Peyer's patch (tissue), 4 donors: ENCODE measurements around the gene SIGLEC9. TPM values are rescaled to one million over a fixed set of nuclear protein-coding genes. Genes with fewer than 3 reads are reported as not detected.
"Not testable (repeated sequence)": the region's sequence is repeated elsewhere in the genome, so short reads cannot be mapped to it uniquely, and the experiment has no call there.

Experiments used
- DNase-seq, 3 donors: peaks; one replicate each; pipeline ENCODE4 v3.0.0-alpha.2; 2017 to 2019
- H3K27ac ChIP-seq, 4 donors: fragments of 200-600 bp; sonication (generic); one replicate each; pipeline ENCODE4 v1.5.1; 2016 to 2019
- H3K27me3 ChIP-seq, 2 donors: fragments of 200-600 bp; sonication (generic); one replicate each; pipeline ENCODE4 v1.5.1; 2019
- H3K36me3 ChIP-seq, 3 donors: fragments of 200-600 bp; sonication (generic); one replicate each; pipeline ENCODE4 v1.5.1; 2016 to 2019
- H3K4me1 ChIP-seq, 4 donors: fragments of 200-600 bp; sonication (generic); one replicate each; pipeline ENCODE4 v1.5.1; 2016 to 2019
- H3K4me3 ChIP-seq, 4 donors: fragments of 200-600 bp; sonication (generic); 1 replicate in 3 of 4; 2 replicates in 1 of 4; pipeline ENCODE4 v1.5.1; 2016 to 2019; ENCODE audit warnings: mild to moderate bottlenecking in 1 of 4
- H3K9me3 ChIP-seq, 4 donors: fragments of 200-600 bp; sonication (generic); one replicate each; pipeline ENCODE4 v1.5.1; 2016 to 2019; ENCODE audit warnings: mild to moderate bottlenecking in 1 of 4
- POLR2A ChIP-seq, 2 donors: fragments of 450-650 bp; IDR thresholded peaks; one replicate each; pipeline ENCODE4 v1.5.1; 2017; ENCODE audit warnings: antibody characterized with exemption in 2 of 2, mild to moderate bottlenecking in 2 of 2, moderate library complexity in 2 of 2
- total RNA-seq, 4 donors: library from RNA; depleted of rRNA; stranded (reverse); fragments of >200 nt; gene quantifications; one replicate each; pipeline ENCODE4 v1.1.0, GENCODE V29; 2016
- TF ChIP-seq, protein P1 (sequence below), 6 experiments: fragments of 450-650 bp in 4 of 6; fragments of 200-600 bp in 2 of 6; sonication (generic) in 1 of 6; IDR thresholded peaks; one replicate each; pipeline ENCODE4 v1.5.1; 2017 to 2019; ENCODE audit warnings: antibody characterized with exemption in 6 of 6, mild to moderate bottlenecking in 3 of 6, moderate library complexity in 1 of 6

Gene SIGLEC9
- total RNA-seq, 4 donors from 2014 or later = 1.9 to 2.1 TPM; not detected in 2

DNA sequence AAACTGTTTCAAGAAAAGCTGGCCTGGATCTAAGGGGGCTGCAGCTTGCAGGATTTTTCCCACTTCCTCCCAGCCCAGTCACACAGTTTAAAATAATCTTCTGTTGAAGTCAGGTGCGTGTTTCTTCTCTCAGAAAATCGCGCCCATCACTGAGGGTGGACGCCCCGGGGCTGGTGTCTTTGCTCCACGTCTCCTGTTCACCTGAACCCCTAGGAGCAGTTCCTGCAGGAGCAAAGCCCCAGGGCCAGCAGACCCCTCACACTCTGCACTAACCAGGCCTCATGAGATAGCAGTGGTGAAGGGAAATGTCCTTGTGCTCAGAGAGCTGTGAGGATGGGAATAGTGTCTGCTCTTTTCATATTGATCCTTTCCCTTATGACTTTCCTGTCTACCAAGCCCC, 16.5 kb downstream of the SIGLEC9 start:
- DNase-seq = no peak
- H3K27me3 ChIP-seq = no peaks in the 10 kb centered on the region
- H3K4me3 ChIP-seq = no peak overlapping the region
- H3K36me3 ChIP-seq = no peaks in the 10 kb centered on the region
- H3K4me1 ChIP-seq = no peaks in the 10 kb centered on the region
- TF ChIP-seq, protein P1, sequence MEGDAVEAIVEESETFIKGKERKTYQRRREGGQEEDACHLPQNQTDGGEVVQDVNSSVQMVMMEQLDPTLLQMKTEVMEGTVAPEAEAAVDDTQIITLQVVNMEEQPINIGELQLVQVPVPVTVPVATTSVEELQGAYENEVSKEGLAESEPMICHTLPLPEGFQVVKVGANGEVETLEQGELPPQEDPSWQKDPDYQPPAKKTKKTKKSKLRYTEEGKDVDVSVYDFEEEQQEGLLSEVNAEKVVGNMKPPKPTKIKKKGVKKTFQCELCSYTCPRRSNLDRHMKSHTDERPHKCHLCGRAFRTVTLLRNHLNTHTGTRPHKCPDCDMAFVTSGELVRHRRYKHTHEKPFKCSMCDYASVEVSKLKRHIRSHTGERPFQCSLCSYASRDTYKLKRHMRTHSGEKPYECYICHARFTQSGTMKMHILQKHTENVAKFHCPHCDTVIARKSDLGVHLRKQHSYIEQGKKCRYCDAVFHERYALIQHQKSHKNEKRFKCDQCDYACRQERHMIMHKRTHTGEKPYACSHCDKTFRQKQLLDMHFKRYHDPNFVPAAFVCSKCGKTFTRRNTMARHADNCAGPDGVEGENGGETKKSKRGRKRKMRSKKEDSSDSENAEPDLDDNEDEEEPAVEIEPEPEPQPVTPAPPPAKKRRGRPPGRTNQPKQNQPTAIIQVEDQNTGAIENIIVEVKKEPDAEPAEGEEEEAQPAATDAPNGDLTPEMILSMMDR (IDR thresholded peaks at IDR 0.05) = no peak
- no peaks in the 10 kb centered on the region for H3K9me3 ChIP-seq
- H3K27ac ChIP-seq = no peak overlapping the region

DNA sequence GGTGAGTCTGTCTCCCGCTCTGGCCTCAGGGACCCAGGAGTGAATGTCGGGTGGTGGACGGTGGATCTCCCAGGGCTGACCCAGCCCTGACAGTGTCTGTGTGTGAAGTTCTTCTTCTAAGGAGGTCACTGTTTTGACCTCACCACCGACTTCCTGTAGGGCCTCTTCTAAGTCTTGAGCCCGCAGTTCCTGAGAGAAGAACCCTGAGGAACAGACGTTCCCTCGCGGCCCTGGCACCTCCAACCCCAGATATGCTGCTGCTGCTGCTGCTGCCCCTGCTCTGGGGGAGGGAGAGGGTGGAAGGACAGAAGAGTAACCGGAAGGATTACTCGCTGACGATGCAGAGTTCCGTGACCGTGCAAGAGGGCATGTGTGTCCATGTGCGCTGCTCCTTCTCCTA, 17.4 kb downstream of the SIGLEC9 start, which contains the start of gene SIGLEC7:
TSS of gene SIGLEC7 (plus strand) at position 183 of the 400 bp plus-strand sequence. CDS start at position 252, 69 bp downstream.
- H3K27me3 ChIP-seq = no peaks in the 10 kb centered on the region
- no peaks in the 10 kb centered on the region for H3K9me3 ChIP-seq
- H3K4me1 ChIP-seq = no peaks in the 10 kb centered on the region
- no peak for DNase-seq
- H3K36me3 ChIP-seq = no peaks in the 10 kb centered on the region
- TF ChIP-seq, protein P1 (IDR thresholded peaks at IDR 0.05) = no peak
- no peak for TF ChIP-seq POLR2A (IDR thresholded peaks at IDR 0.05)
- peak within 1 kb of the TSS in 3 of 4 donors; percentile 10 to 43 (median 35) for H3K27ac ChIP-seq
- H3K4me3 ChIP-seq = no peak within 1 kb of the TSS

DNA sequence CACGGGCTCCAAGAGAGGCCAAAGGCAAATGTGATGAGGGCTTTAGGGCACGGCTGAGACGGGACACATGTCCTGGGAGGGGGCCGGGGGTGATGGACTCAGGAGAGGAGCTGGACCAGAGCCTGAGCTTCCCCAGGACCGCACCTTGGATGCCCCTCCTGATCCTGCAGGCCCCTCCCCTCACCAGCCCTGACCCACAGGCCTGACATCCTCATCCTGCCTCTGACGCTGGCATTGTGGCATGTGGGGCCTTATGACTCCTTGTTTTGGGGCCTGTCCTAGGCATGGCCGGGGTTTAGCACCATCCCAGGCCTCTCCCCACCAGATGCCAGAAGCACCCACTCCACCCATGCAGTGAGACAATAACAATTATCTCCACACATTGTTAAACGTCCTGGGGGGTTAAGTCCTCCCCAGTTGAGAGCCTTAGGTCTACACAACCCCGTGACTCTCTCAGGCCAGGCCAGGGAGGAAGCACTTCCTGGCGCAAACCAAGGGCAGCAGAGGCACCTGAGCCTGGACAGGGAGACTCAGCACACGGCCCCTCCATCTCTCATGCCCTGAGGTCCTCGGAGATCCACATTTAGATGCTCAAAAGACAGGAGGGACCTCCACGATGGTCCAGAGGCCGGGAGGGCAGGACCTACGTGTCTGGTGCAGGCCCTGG, 18.2 kb downstream of the SIGLEC9 start:
- not testable (repeated sequence) for H3K4me1 ChIP-seq, H3K36me3 ChIP-seq, DNase-seq, H3K27me3 ChIP-seq, H3K4me3 ChIP-seq, H3K9me3 ChIP-seq
- peak overlapping the region in 2 of 4 donors; percentile 35 to 43 for H3K27ac ChIP-seq

DNA sequence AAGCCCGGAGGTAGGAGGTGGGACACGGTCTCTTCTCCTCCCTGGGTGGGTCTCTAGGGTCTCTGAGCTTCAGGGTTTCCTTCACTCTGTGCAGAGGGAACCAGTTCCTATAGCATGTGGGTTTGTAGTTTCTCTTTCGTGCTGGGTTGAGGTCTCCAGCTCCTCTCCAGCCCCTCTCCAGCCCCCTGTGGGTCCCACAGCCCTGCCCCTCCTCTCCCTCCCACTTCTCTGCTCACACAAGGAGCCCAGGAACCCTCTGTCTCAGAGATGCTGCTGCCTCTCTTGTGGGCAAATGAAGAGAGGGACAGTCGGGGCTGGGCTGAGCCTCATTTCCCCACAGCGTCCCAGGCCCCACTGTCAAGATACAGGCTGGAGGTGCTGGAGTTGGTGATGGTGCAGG, 18.8 kb downstream of the SIGLEC9 start:
- Histone ChIP-seq H3K36me3 (no peaks in the 10 kb centered on the region), H3K4me3 (no peak overlapping the region), H3K27me3 (no peaks in the 10 kb centered on the region), H3K9me3 (no peaks in the 10 kb centered on the region), H3K27ac (no peak overlapping the region), H3K4me1 (no peaks in the 10 kb centered on the region)
- TF ChIP-seq, protein P1 (IDR thresholded peaks at IDR 0.05) = no peak
- no peak for TF ChIP-seq POLR2A (IDR thresholded peaks at IDR 0.05)
- no peak for DNase-seq

DNA sequence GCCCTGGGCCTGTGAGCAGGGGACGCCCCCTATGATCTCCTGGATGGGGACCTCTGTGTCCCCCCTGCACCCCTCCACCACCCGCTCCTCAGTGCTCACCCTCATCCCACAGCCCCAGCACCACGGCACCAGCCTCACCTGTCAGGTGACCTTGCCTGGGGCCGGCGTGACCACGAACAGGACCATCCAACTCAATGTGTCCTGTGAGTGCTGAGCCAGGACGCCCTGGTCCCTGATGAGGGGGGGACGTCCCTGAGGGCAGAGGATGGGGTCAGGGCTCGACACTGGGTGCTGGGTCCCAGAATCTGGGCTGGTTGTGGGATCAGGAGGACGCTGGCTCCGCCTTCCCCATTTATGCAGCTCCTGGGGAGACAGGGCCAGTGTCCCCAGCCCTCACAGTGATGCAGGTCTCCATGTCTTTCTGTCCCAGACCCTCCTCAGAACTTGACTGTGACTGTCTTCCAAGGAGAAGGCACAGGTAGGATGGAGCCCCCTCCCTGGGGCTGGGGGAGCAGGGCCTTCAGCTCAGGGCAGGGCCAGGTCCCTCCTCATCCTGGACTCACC, 19.9 kb downstream of the SIGLEC9 start:
- H3K4me1 ChIP-seq = no peaks in the 10 kb centered on the region
- H3K36me3 ChIP-seq = no peaks in the 10 kb centered on the region
- H3K4me3 ChIP-seq = no peak overlapping the region
- no peak for TF ChIP-seq POLR2A (IDR thresholded peaks at IDR 0.05)
- TF ChIP-seq, protein P1 (IDR thresholded peaks at IDR 0.05) = no peak
- no peaks in the 10 kb centered on the region for H3K9me3 ChIP-seq
- H3K27ac ChIP-seq = no peak overlapping the region
- DNase-seq = no peak
- H3K27me3 ChIP-seq = no peaks in the 10 kb centered on the region

DNA sequence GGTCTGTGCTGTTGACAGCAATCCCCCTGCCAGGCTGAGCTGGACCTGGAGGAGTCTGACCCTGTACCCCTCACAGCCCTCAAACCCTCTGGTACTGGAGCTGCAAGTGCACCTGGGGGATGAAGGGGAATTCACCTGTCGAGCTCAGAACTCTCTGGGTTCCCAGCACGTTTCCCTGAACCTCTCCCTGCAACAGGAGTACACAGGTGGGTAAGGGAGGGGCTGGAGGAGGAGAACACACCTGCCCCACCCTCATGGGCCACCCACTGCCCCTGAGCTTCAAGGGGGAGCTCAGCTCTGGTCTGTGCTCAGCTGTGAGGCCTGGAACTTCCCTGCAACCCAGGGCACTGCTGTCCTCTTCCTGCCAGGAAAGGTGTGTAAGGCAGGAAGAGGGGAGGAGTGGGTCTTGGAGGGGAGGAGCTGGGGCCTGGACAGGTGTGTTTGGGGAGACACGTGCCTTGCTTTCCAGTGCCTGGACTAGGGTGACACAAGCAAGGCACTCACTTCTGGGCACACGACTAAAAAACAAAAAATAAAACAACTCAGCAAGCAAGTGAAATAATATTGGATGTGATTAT, 21.3 kb downstream of the SIGLEC9 start:
- no peak overlapping the region for H3K27ac ChIP-seq
- no peak for DNase-seq
- H3K9me3 ChIP-seq = no peaks in the 10 kb centered on the region
- no peaks in the 10 kb centered on the region for H3K27me3 ChIP-seq
- H3K4me1 ChIP-seq = no peaks in the 10 kb centered on the region
- no peaks in the 10 kb centered on the region for H3K36me3 ChIP-seq
- no peak overlapping the region for H3K4me3 ChIP-seq
- no peak for TF ChIP-seq POLR2A (IDR thresholded peaks at IDR 0.05)
- TF ChIP-seq, protein P1 (IDR thresholded peaks at IDR 0.05) = no peak
